ENCODE results near the gene PHAF1.
A peak's percentile ranks its signal among the peaks of the same experiment; 100 is the strongest.

PHAF1 gene

DNA sequence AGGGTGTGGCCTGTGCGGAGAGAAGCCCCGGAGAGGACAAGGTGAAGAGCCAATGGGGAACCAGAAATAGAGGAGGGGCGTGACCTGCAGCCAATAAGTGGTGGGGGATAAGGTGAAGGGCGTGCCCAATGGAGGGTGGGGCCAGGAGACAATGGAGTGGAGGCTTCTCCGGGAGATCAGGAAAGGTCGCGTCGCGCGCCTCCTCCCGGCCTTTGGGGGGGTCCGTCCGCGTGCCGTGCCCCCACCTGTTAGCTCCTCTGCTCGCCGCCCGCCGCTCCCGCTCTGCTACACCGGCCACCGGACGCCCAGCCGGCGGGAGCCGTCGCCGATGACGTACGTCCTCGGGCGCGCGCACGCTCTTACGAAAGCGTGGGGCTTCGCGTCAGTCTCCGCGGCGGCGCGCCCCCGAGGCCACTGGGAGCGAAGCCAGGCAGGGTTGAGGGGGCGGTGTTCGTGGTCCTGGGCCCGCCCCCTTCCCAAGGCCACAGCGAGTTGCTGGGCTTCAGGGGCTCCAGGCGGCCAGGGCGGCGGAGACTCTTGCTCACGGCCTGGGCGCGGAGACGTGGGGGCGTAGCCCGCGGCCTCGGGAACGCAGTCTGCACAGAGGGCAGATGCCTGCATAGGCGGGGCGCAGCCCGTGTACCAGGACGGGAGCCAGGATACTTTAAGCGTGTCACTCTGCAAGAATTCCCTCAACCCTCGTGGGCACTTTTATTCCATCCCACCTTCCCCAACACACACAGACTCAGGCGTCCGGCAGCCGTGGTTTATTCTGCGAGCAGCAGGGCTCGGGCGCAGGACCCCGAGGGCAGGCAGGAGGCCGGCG is 74.1 kb downstream of the PHAF1 start, which contains the start of gene MATCAP1:
TSS of gene MATCAP1 (minus strand) at position 337 of the 826 bp plus-strand sequence. CDS start 3,353 bp downstream, outside the sequence.
- DNase-seq, result peak; percentile 97

DNA sequence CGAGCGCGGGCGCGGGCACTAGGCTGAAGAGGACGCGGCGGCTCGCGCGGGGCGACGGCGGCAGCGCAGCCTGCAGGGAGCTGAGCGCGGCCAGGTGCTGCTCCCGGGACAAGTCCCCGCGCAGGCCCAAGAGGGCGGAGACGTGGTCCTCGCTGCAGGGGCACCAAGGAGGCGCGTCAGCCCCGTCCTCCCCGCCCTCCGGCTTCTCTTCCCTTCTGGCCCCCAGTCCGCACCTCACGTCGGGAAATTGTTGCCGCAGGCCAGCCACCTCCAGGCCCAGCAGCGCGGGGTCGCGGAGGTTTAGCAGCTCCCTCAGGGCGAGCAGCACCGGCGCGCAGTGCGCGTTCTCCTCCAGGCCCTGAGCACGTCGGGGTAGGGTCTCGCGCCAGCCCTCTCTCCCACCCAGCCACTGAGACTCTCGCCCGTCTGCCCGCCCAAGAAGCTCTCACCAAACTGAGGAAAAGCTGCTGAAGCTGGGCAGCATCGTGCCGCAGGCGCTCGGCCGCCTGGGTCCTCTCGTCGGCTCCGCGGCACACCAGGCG is 74.8 kb downstream of the PHAF1 start:
- DNase-seq, result no peak

- peak; percentile 84 for DNase-seq
These were observed 75.4 kb downstream of the PHAF1 start for GRCh38 chr16:67184995-67185650.

- DNase-seq, result no peak
These were observed 76.0 kb downstream of the PHAF1 start for GRCh38 chr16:67185651-67186134.

GRCh38 chr16:67186550-67186950 is 76.8 kb downstream of the PHAF1 start:
- no peak for DNase-seq

GRCh38 chr16:67187175-67187890 is 77.6 kb downstream of the PHAF1 start:
- DNase-seq, result no peak

DNA sequence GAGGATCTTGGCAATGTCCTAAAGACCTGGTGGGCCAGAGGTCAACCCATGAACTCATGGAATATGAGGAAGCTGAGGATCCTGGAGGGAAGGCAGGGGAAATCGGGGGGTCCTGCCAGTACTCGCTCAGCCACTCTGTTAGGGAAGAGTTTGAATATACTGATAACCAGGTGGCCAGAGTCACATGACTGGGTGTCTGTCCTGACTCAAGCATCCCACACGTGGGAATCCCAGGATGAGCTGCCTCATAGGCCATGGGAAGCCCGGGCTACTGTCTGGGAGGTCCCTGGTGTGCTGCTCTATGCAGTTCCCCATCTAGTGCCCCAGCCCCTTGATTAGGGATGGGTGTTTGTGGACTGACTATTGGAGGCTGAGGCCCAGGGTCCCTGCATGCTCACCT is 78.6 kb downstream of the PHAF1 start:
- no peak for DNase-seq

DNA sequence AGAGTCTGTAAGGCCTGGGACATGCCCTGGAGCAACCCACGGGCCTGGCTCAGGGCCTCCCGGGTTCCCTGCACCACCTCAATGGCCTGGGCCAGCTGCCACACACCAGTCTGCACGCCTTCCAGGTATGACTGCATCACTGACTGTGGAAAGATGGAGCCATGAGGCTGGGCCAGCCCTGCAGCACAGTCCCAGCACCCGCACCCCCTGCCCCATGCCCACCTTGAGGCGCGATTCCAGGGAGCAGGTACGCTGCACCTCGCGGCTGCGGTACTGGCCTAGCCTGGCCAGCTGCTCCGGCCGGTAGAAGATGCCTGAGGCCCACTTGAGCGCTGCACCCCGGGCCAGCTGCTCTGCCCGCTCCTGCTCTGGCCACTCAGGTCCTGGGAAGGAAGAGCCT is 79.1 kb downstream of the PHAF1 start:
- no peak for DNase-seq

GRCh38 chr16:67190041-67190440 is 80.3 kb downstream of the PHAF1 start, which contains the start of gene EXOC3L1:
Gene EXOC3L1 (minus strand): TSS chr16:67190136. CDS start chr16:67189676, 460 bp downstream.
- no peak for DNase-seq

DNA sequence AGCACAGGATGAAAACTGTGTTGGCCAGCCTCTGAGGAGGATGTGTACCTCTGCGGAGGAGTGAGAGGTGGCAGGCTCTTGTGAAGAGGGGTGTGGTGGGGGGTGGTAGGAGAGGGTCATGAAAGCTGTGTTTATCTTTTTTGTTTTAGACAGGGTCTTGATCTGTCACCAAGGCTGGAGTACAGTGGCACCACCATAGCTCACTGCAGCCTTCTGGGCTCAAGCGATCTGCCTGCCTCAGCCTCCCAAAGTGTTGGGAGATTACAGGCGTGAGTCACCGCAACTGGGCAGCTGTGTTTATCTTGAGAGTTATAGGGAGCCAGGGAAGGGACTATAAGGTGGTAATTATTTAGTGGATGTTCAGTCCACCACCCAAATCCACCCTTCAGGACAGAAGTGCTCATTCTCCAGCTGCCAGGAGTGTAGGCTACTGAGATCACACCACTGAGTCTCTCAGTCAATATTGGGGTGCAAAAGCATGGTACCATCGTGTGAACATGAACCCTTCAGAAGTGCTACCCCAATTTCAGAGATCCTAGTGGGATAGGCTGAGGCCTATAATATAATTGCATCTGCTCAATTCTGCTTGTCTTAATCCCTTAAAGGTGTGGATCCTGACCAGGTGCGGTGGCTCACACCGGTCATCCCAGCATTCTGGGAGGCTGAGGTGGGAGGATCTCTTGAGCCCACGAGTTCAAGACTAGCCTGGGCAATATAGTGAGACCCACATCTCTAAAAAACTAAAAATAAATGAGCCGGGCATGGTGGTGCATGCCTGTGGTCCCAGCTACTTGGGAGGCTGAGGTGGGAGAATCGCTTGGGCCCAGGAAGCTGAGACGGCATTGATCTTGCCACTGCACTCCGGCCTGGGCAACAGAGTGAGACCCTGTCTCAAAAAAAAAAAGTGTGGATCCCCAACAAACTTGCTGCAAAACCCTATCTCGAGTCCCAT is 81.0 kb downstream of the PHAF1 start:
- DNase-seq, result no peak

GRCh38 chr16:67191411-67191994 is 81.8 kb downstream of the PHAF1 start:
- DNase-seq, result no peak

GRCh38 chr16:67191995-67192681 is 82.4 kb downstream of the PHAF1 start, which contains the start of gene E2F4:
Gene E2F4 (plus strand): TSS chr16:67192155. CDS start chr16:67192228, 73 bp downstream.
- DNase-seq, result peak; percentile 87 to 88

DNA sequence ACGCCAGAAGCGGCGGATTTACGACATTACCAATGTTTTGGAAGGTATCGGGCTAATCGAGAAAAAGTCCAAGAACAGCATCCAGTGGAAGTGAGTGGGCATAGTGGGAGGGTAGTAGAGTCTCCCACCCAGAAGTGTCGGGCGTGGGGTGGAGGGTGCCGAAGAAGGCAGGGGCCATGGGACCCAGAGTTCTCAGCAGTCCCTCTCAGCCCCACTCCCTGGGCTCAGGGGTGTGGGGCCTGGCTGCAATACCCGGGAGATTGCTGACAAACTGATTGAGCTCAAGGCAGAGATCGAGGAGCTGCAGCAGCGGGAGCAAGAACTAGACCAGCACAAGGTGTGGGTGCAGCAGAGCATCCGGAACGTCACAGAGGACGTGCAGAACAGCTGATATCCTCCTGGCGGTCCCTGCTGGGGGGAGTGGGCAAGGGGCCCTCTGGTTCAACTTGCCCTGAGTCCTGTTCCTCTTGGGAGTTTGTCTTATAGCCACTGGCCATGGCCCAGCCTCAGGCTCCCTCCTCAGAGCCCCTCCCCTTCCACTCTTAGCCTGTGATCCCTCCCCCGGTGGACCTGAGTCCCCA is 83.1 kb downstream of the PHAF1 start:
- no peak for DNase-seq

DNA sequence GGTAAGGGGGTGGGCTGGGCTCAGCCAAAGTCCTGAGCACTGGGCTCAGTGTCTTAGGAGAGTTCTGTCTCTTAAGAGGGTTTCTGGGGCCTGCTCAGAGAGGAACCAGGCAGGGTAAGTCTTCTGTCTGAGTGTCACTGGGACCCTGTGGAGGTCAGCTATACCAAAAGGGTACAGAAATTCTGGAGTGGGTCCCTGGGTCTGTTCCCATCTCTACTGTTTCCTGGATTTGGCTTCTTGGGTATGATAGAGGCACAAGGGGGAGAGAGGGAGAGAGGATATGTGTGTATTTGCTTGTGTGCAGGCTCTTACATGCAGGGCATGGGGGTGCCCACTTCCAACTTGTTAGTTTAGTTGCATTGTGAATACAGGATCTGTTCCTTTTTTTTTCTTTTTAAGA is 83.8 kb downstream of the PHAF1 start:
- DNase-seq, result no peak

DNA sequence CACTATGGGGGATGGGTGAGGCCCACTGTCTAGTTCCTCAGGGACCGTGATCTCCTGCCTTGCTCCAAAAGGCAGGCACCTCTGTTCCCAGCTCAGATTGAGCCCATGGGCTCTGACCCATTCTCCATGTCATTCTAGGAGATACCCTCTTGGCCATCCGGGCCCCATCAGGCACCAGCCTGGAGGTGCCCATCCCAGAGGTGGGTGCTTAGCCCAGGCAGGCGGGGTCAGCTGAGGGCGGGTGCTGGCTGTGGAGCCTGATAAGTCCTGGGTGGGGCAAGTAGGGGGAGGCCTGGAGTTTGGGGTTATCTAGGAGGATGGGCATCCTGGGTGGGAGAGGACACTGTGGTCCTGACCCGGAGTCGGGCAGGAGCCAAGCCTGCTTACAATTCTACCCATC is 84.5 kb downstream of the PHAF1 start:
- no peak for DNase-seq

GRCh38 chr16:67195676-67196075 is 85.9 kb downstream of the PHAF1 start:
- no peak for DNase-seq

DNA sequence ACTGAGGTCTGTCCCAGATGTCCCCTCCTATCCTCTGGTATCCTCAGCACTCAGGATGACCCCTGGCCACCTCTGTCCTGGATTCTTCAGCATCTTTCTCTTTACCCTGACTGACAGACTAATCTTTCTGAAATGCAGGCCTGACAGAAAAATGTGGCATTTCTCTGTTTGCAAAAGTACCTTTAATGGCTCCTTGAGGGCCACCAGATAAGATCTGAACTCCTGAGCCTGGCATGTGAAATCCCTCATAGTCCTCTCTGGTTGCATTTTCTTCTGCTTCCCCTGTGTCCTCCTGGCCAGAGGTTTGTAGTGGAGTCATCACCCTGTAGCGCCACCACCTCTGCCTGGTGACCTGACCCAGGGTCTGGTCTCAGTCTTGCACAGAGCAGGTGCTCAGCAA is 87.1 kb downstream of the PHAF1 start:
- no peak for DNase-seq

- DNase-seq, result no peak
These were observed 88.0 kb downstream of the PHAF1 start for GRCh38 chr16:67197704-67198103.
